ENCODE measurements around the gene SLX4. TPM values are rescaled to one million over a fixed set of nuclear protein-coding genes. Genes with fewer than 3 reads are reported as not detected.

Gene SLX4
- polyA plus RNA-seq, 4 donors, result 1.1 to 6.0 (median 2.7) TPM

- H3K27me3 ChIP-seq (ENCODE audit: control insufficient read depth in 3 of 3, insufficient read depth in 3 of 3, low read length in 3 of 3), result no peaks in the 10 kb centered on the region
- DNase-seq (no peak), FAIRE-seq (no peak)
- H3K9me3 ChIP-seq (ENCODE audit: control insufficient read depth in 2 of 2, insufficient read depth in 1 of 2, low read depth in 1 of 2, low read length in 1 of 2), result no peaks in the 10 kb centered on the region
- H3K4me3 ChIP-seq (ENCODE audit: low read depth in 1 of 3, low read length in 3 of 3), result no peak overlapping the region
- no peaks in the 10 kb centered on the region for H3K4me1 ChIP-seq (ENCODE audit: control insufficient read depth in 3 of 3, insufficient read depth in 2 of 3, low read depth in 1 of 3, low read length in 2 of 3)
- H3K27ac ChIP-seq (ENCODE audit: low read depth in 1 of 3, low read length in 2 of 3), result no peak overlapping the region
- peaks cover 0 to 72% (median 3%) of the 10 kb centered on the region in 3 donors for H3K36me3 ChIP-seq (ENCODE audit: control insufficient read depth in 3 of 3, insufficient read depth in 2 of 3, low read depth in 1 of 3, low read length in 3 of 3)
- WGBS, 3 donors, result 91 to 95% (median 91%) methylated on average over 26 to 27 of the region's 27 CpGs
Measured at GRCh38 chr16:3590736-3591435, 20.5 kb downstream of the SLX4 start.

- Histone ChIP-seq H3K4me1 (ENCODE audit: control insufficient read depth in 3 of 3, insufficient read depth in 2 of 3, low read depth in 1 of 3, low read length in 2 of 3) (no peaks in the 10 kb centered on the region), H3K27me3 (ENCODE audit: control insufficient read depth in 3 of 3, insufficient read depth in 3 of 3, low read length in 3 of 3) (no peaks in the 10 kb centered on the region), H3K4me3 (ENCODE audit: low read depth in 1 of 3, low read length in 3 of 3) (no peak overlapping the region), H3K9me3 (ENCODE audit: control insufficient read depth in 2 of 2, insufficient read depth in 1 of 2, low read depth in 1 of 2, low read length in 1 of 2) (no peaks in the 10 kb centered on the region), H3K36me3 (ENCODE audit: control insufficient read depth in 3 of 3, insufficient read depth in 2 of 3, low read depth in 1 of 3, low read length in 3 of 3) (peaks cover 0 to 65% (median 3%) of the 10 kb centered on the region in 3 donors), H3K27ac (ENCODE audit: low read depth in 1 of 3, low read length in 2 of 3) (no peak overlapping the region)
- 91 to 95% (median 93%) methylated on average over 25 of the region's 25 CpGs for WGBS, 3 donors
- DNase-seq, result no peak
- FAIRE-seq, result no peak
Measured at GRCh38 chr16:3589991-3590701, 21.3 kb downstream of the SLX4 start.

GRCh38 chr16:3589441-3589921 is 21.9 kb downstream of the SLX4 start:
- Histone ChIP-seq H3K4me1 (ENCODE audit: control insufficient read depth in 3 of 3, insufficient read depth in 2 of 3, low read depth in 1 of 3, low read length in 2 of 3) (no peaks in the 10 kb centered on the region), H3K4me3 (ENCODE audit: low read depth in 1 of 3, low read length in 3 of 3) (no peak overlapping the region), H3K36me3 (ENCODE audit: control insufficient read depth in 3 of 3, insufficient read depth in 2 of 3, low read depth in 1 of 3, low read length in 3 of 3) (peaks cover 0 to 63% (median 3%) of the 10 kb centered on the region in 3 donors), H3K27ac (ENCODE audit: low read depth in 1 of 3, low read length in 2 of 3) (no peak overlapping the region), H3K9me3 (ENCODE audit: control insufficient read depth in 2 of 2, insufficient read depth in 1 of 2, low read depth in 1 of 2, low read length in 1 of 2) (no peaks in the 10 kb centered on the region), H3K27me3 (ENCODE audit: control insufficient read depth in 3 of 3, insufficient read depth in 3 of 3, low read length in 3 of 3) (no peaks in the 10 kb centered on the region)
- DNase-seq, result no peak
- FAIRE-seq, result no peak
- 82 to 95% (median 92%) methylated on average over 25 to 27 of the region's 27 CpGs for WGBS, 3 donors

- 92 to 99% (median 92%) methylated on average over 22 of the region's 22 CpGs for WGBS, 3 donors
Measured at GRCh38 chr16:3589001-3589400, 22.4 kb downstream of the SLX4 start.

GRCh38 chr16:3587547-3588110 is 23.8 kb downstream of the SLX4 start:
- Histone ChIP-seq H3K4me3 (ENCODE audit: low read depth in 1 of 3, low read length in 3 of 3) (no peak overlapping the region), H3K36me3 (ENCODE audit: control insufficient read depth in 3 of 3, insufficient read depth in 2 of 3, low read depth in 1 of 3, low read length in 3 of 3) (peaks cover 3 to 74% (median 3%) of the 10 kb centered on the region in 3 donors), H3K4me1 (ENCODE audit: control insufficient read depth in 3 of 3, insufficient read depth in 2 of 3, low read depth in 1 of 3, low read length in 2 of 3) (no peaks in the 10 kb centered on the region), H3K27ac (ENCODE audit: low read depth in 1 of 3, low read length in 2 of 3) (no peak overlapping the region), H3K27me3 (ENCODE audit: control insufficient read depth in 3 of 3, insufficient read depth in 3 of 3, low read length in 3 of 3) (no peaks in the 10 kb centered on the region), H3K9me3 (ENCODE audit: control insufficient read depth in 2 of 2, insufficient read depth in 1 of 2, low read depth in 1 of 2, low read length in 1 of 2) (no peaks in the 10 kb centered on the region)
- WGBS, 3 donors, result 81 to 93% (median 91%) methylated on average over 15 of the region's 15 CpGs
- FAIRE-seq (no peak), DNase-seq (no peak)

More at GRCh38 chr16:3589001-3589400, 22.4 kb downstream of the SLX4 start:
- Histone ChIP-seq H3K4me1 (ENCODE audit: control insufficient read depth in 3 of 3, insufficient read depth in 2 of 3, low read depth in 1 of 3, low read length in 2 of 3) (no peaks in the 10 kb centered on the region), H3K27ac (ENCODE audit: low read depth in 1 of 3, low read length in 2 of 3) (no peak overlapping the region), H3K27me3 (ENCODE audit: control insufficient read depth in 3 of 3, insufficient read depth in 3 of 3, low read length in 3 of 3) (no peaks in the 10 kb centered on the region), H3K4me3 (ENCODE audit: low read depth in 1 of 3, low read length in 3 of 3) (no peak overlapping the region), H3K36me3 (ENCODE audit: control insufficient read depth in 3 of 3, insufficient read depth in 2 of 3, low read depth in 1 of 3, low read length in 3 of 3) (peaks cover 0 to 62% (median 3%) of the 10 kb centered on the region in 3 donors), H3K9me3 (ENCODE audit: control insufficient read depth in 2 of 2, insufficient read depth in 1 of 2, low read depth in 1 of 2, low read length in 1 of 2) (no peaks in the 10 kb centered on the region)
- DNase-seq (no peak), FAIRE-seq (no peak)

- Histone ChIP-seq H3K27me3 (ENCODE audit: control insufficient read depth in 3 of 3, insufficient read depth in 3 of 3, low read length in 3 of 3) (no peaks in the 10 kb centered on the region), H3K4me1 (ENCODE audit: control insufficient read depth in 3 of 3, insufficient read depth in 2 of 3, low read depth in 1 of 3, low read length in 2 of 3) (no peaks in the 10 kb centered on the region), H3K27ac (ENCODE audit: low read depth in 1 of 3, low read length in 2 of 3) (no peak overlapping the region), H3K9me3 (ENCODE audit: control insufficient read depth in 2 of 2, insufficient read depth in 1 of 2, low read depth in 1 of 2, low read length in 1 of 2) (no peaks in the 10 kb centered on the region), H3K36me3 (ENCODE audit: control insufficient read depth in 3 of 3, insufficient read depth in 2 of 3, low read depth in 1 of 3, low read length in 3 of 3) (peaks cover 0 to 57% (median 5%) of the 10 kb centered on the region in 3 donors), H3K4me3 (ENCODE audit: low read depth in 1 of 3, low read length in 3 of 3) (no peak overlapping the region)
- 96 to 98% (median 97%) methylated on average over 8 of the region's 8 CpGs for WGBS, 3 donors
- DNase-seq (no peak), FAIRE-seq (no peak)
Measured at GRCh38 chr16:3584412-3584811, 27.0 kb downstream of the SLX4 start.

- no peak for DNase-seq
- no peak for FAIRE-seq
- no peaks in the 10 kb centered on the region for H3K4me1 ChIP-seq (ENCODE audit: control insufficient read depth in 3 of 3, insufficient read depth in 2 of 3, low read depth in 1 of 3, low read length in 2 of 3)
- no peaks in the 10 kb centered on the region for H3K27me3 ChIP-seq (ENCODE audit: control insufficient read depth in 3 of 3, insufficient read depth in 3 of 3, low read length in 3 of 3)
- H3K27ac ChIP-seq (ENCODE audit: low read depth in 1 of 3, low read length in 2 of 3), result no peak overlapping the region
- no peak overlapping the region for H3K4me3 ChIP-seq (ENCODE audit: low read depth in 1 of 3, low read length in 3 of 3)
- H3K36me3 ChIP-seq (ENCODE audit: control insufficient read depth in 3 of 3, insufficient read depth in 2 of 3, low read depth in 1 of 3, low read length in 3 of 3), result peaks cover 0 to 48% (median 5%) of the 10 kb centered on the region in 3 donors
- 94 to 95% (median 95%) methylated on average over 16 of the region's 16 CpGs for WGBS, 3 donors
- H3K9me3 ChIP-seq (ENCODE audit: control insufficient read depth in 2 of 2, insufficient read depth in 1 of 2, low read depth in 1 of 2, low read length in 1 of 2), result no peaks in the 10 kb centered on the region
Measured at GRCh38 chr16:3583303-3584038, 27.9 kb downstream of the SLX4 start.
